ENCODE measurements around the gene CD300A.

CD300A gene

GRCh38 chr17:74520790-74521480, 54.5 kb downstream of the CD300A start:
- no peak for DNase-seq (ENCODE audit: low read depth)

- no peak for DNase-seq (ENCODE audit: low read depth)
These were observed 55.3 kb downstream of the CD300A start for GRCh38 chr17:74521701-74522201.

- no peak for DNase-seq (ENCODE audit: low read depth)
These were observed 56.1 kb downstream of the CD300A start for GRCh38 chr17:74522381-74523105.

GRCh38 chr17:74523308-74523707, 56.9 kb downstream of the CD300A start:
- no peak for DNase-seq (ENCODE audit: low read depth)

- DNase-seq (ENCODE audit: low read depth): no peak
These were observed 58.4 kb downstream of the CD300A start for GRCh38 chr17:74524653-74525464.

GRCh38 chr17:74525465-74525725, 59.0 kb downstream of the CD300A start:
- no peak for DNase-seq (ENCODE audit: low read depth)

- DNase-seq (ENCODE audit: low read depth): no peak
These were observed 59.4 kb downstream of the CD300A start for GRCh38 chr17:74525781-74526288.

GRCh38 chr17:74526681-74527080, 60.2 kb downstream of the CD300A start:
- DNase-seq (ENCODE audit: low read depth): no peak

- DNase-seq (ENCODE audit: low read depth): no peak
These were observed 60.6 kb downstream of the CD300A start for GRCh38 chr17:74527081-74527480.

GRCh38 chr17:74527756-74528155, 61.3 kb downstream of the CD300A start:
- no peak for DNase-seq (ENCODE audit: low read depth)

GRCh38 chr17:74528491-74529199, 62.2 kb downstream of the CD300A start:
- DNase-seq (ENCODE audit: low read depth): no peak

- no peak for DNase-seq (ENCODE audit: low read depth)
These were observed 62.8 kb downstream of the CD300A start for GRCh38 chr17:74529243-74529642.

- DNase-seq (ENCODE audit: low read depth): no peak
These were observed 64.4 kb downstream of the CD300A start for GRCh38 chr17:74530831-74531150.

GRCh38 chr17:74531231-74531761, 64.9 kb downstream of the CD300A start, which contains the start of gene CD300LB:
Gene CD300LB, minus strand, starts transcription at chr17:74531475. Its CDS starts 125 bp downstream, at chr17:74531350.
- no peak for DNase-seq (ENCODE audit: low read depth)

GRCh38 chr17:74532115-74532514, 65.7 kb downstream of the CD300A start:
- DNase-seq (ENCODE audit: low read depth): no peak

Data from fibroblast of the conjunctiva (primary cell).